Activated CD4-positive, CD25-positive, alpha-beta regulatory T cell treated with anti-CD3 and anti-CD28 coated beads, Interleukin-2, amount 50 U/mL, for 24 hours (primary cell): ENCODE measurements around the gene ESPN.
"Not testable (repeated sequence)": the region's sequence is repeated elsewhere in the genome, so short reads cannot be mapped to it uniquely, and the experiment has no call there.

Experiments used
- ATAC-seq, 2 donors: fragments of 150-1000 bp; cut with Tn5 transposase; one replicate each; pipeline ENCODE4 v1.10.0; 2021; ENCODE audit warnings: mild to moderate bottlenecking in 1 of 2, moderate library complexity in 1 of 2

The ESPN gene

DNA sequence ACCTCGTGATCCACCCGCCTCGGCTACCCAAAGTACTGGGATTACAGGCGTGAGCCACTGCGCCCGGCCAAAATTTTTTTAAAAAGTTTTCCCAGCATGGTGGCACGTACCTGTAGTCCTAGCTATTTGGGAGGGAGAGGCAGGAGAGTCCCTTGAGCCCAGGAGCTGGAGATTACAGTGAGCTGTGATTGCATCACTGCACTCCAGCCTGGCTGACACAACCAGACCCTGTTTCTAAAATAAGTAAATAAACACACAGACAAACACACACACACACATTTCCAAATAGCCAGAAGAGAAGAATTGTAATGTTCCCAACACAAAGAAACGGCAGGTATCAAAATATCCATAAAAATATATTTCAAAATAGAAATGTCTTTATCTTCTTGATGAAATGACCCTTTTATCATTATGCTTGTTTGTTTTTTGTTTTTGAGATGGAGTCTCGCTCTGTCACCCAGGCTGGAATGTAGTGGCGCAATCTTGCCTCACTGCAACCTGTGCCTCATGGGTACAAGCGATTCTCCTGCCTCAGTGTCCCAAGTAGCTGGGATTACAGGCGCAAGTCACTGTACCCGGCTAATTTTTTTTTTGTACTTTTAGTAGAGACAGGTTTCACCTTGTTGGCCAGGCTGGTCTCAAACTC is 14.2 kb upstream of the ESPN start:
- no peak for ATAC-seq

- ATAC-seq: no peak
Observed at GRCh38 chr1:6412896-6413295, 11.7 kb upstream of the ESPN start.

DNA sequence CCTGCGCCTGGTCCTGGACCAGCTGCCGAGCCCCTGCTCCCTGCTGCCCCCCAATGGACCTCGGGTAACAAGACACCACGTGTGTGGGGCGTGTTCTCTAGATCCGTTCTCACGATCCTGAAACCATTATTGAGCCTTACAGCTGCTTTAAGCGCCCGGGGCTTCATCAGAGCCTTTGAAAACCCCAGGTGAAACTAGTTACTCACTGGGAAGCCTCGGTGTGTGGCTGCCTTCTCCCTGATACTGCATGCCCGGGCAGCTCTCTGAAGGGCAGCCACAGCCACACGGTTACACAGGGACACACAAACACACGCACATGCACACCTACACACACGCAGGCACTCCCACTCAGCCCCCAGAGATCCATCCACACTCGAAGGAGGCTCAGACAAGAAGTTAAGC is 10.1 kb upstream of the ESPN start:
- ATAC-seq: peak; percentile 90 to 92

DNA sequence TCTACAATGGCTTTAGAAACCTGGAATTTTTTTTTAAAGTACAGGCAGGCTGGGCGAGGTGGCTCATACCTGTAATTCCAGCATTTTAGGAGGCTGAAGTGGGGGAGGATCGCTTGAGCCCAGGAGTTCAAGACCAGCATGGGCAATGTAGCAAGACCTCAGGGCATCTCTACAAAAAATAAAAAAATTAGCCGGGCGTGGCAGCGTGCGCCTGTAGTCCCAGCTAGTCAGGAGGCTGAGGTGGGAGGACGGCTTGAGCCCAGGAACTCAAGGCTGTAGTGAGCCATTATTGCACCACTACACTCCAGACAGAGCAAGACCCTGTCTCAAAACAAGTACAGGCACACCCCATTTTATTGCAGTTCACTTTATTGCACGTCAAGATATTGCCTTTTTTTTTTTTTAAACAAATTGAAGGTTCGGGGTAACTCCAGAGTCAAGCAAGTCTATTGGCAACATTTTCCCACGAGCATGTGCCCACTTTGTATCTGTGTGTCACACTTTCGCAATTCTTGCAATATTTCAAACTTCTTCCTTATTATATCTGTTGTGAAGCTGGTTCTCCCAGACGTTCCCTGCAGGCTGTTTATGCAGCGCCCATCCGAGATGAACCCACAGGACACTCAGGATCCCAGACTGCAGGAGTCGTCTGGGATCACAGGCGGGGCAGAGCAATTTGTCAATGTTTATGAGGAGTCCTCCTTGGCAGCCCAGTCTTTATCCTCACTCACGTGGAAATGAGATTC is 9.5 kb upstream of the ESPN start:
- no peak for ATAC-seq

GRCh38 chr1:6416295-6416656 is 8.3 kb upstream of the ESPN start:
- no peak for ATAC-seq

DNA sequence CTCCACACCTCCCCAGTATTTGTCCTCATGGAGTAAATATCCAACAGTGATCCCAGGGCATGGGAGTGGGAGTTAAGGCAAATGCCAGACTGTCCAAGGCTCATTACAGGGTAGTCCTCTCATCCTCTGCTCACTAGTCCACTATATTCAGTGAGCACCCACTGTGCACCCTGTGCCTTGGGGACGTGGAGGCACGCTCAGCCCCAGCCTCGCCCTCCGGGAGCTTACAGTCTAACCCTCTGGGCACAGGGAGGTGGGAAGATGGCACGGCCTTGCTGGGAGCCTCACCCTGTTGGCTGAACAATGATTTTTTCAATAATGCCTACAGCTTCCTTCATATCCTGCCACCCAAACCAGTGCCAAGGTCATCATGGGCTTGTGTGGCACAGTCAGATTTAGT is 7.7 kb upstream of the ESPN start:
- ATAC-seq: no peak

GRCh38 chr1:6417961-6418667 is 6.5 kb upstream of the ESPN start:
- ATAC-seq: no peak

- no peak for ATAC-seq
Observed at GRCh38 chr1:6418668-6419396, 5.7 kb upstream of the ESPN start.

DNA sequence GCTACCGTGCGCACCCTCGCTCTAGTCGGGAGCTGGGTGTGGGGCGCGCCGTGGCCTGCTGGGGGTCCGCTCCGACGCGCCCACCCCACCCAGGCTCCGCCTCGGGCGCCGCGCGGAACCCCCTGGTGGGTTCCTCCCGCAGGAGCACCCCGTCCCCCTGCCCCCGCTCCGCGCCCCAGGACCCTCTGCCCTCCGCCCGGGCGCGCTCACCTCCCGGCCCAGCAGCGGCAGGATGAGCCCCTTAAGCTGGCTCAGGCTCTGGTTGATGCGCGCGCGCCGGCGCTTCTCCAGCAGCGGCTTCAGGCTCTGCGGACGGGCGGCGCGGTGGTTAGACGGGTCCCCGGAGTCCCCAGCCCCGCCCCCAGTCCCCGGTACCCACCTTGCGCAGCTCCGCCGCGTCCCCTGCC is 5.2 kb upstream of the ESPN start:
- ATAC-seq: no peak

DNA sequence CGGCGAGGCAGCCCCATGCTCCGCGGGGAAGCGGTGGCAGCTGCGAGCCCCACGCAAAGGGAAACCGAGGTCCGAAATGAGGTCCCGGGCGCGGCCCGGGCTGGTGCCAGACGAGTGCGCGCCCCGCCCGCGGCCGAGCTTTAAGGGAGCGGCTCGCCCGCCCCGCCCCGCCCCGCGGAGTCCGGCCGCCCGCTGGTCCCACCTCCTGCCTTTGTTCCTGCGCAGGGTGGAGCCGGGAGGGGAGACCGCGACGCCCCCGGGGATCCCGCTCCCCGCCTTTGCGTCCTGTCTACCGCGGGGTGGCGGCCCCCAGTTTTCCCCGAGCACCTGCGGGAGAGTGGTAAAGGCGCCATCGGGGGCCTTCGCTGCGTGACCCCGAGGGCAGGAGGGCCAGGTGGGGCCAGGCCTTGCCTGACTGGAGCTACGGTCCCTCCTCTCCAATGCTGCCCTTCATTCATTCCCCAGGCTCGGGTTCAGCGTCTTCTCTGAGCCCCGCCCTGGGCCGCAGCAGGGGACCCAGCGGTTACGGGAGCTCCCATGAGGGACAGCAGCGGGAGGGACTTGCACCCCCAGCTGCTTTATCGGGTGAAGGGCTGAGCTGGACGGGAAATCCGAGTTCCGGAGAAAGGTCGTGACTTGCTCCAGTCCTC is 4.6 kb upstream of the ESPN start, which contains the start of gene HES2:
Gene HES2, minus strand, starts transcription at position 116 of the 650 bp plus-strand sequence. Its CDS starts 99 bp downstream, at position 17.
- ATAC-seq: no peak

GRCh38 chr1:6420454-6421042 is 4.0 kb upstream of the ESPN start:
- no peak for ATAC-seq

DNA sequence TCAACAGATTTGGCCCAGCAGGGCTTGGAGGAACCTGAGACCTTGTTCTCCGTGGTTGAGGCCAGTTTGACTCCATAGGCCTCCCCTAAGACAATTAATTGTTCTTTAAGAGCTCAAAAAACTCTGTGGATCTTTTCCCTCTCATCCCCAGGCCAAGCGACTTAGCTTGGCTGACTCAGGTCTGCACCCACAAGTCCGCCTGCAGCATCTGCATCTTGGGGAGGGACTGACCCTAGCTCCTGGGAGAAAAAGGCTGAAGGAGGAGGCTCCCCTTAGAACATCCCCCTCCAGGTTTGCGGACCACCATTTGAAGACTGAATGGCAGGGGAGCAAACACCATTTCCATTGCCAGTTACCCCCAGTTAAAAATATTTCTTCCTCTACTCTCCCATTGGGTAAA is 3.3 kb upstream of the ESPN start:
- no peak for ATAC-seq

DNA sequence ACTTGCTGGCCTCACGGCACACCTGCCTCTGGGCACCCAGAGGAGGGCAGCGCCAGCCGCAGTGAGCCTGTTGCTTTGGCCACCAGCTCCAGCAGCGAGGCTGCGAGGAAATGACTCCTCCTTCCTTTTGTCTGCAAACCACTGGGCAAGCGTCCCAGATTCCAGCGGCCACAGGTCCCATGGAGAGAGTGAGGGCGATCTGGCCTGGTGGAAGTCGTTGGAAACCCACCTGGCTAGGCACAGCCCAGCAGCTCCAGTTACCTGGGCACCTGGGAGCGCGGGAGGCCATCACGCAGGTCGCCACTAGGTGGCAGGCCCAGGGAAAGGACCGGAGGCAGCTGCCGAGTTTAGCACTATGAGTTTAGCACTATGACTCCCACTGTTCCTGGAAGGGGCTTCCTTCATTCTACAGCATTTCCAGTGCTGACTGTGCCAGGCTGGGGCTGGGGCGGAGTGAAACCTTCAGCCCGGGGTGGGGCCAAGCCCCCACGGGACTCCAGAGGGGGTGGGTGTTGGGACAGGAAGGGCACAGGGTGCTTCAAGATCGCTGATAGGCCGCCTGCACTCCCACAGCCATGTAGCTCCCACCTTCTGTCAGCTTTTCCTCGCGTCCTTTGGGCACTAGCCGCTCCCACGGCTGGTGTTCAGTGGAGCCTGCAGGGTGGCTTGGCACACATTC is 1.1 kb upstream of the ESPN start:
- peak; percentile 73 to 78 for ATAC-seq

- no peak for ATAC-seq
Observed at GRCh38 chr1:6424000-6424565, 493 bp upstream of the ESPN start.

GRCh38 chr1:6425658-6426057 is 1.1 kb downstream of the ESPN start:
- no peak for ATAC-seq

DNA sequence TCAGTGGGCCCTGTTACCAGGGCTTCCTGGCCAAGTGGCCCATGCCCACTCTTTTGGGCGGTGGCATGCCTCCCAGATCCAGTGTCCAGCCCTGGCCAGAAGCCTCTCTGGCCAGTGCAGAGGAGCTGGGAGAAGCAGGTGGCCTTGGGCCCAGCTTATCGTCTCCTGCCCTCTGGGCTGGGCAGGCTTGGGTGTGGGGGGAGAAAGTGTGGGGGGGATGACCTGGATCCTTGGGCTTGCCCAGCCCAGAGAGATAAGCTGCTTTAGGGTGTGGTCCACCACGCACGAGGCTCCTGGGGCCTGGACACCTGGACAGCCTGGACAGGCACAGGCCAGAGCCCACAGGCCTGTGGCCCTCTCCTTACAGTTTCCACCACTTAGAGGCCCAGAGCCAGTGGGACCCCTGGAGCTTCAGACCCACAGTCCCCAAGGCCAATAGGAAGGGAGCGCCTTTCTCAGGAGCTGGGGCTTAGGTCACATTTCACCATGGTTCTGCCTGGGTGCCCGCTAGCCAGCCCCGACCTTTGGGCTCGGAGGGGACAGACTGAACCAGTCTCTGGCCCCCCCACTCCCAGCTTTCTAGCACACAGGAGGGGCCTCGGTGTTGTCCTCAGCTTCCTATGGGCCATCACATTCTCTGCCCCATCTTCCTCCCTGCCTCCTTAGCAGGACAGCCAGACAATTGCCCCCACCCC is 1.8 kb downstream of the ESPN start:
- no peak for ATAC-seq

DNA sequence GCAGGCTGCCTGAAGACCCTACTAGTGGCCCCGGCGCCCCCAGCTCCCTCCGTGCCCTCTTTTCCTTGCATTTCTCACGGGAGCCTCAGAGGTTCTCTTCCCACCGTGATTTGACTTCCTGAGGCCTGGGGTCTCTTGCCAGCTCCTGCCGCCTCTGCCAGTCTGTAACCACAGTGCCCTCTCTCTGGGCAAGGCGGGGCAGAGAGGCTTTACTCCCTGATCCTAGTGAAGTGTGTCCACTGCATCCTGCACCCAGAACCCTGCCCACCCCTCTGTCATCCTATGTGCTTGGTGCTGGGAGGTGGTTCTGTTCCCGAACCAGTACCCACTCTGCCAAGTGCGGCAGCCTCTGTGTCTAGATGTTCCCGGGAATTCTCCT is 2.4 kb downstream of the ESPN start:
- ATAC-seq: no peak

- no peak for ATAC-seq
Observed at GRCh38 chr1:6427441-6428390, 3.1 kb downstream of the ESPN start.

GRCh38 chr1:6428453-6428852 is 3.9 kb downstream of the ESPN start:
- ATAC-seq: not testable (repeated sequence)
